Immature natural killer cell (primary cell): ENCODE data around the gene SULF2. TPM values are rescaled to one million over a fixed set of nuclear protein-coding genes. Genes with fewer than 3 reads are reported as not detected.

Experiments
- DNase-seq, 3 donors: peaks; one replicate each; pipeline ENCODE4 v3.0.0; 2022; ENCODE audit warnings: mixed read lengths in 1 of 3
- H3K27ac Mint-ChIP-seq, 6 donors: one replicate each; pipeline ENCODE4 v1.8.0; 2020; ENCODE audit warnings: mixed read lengths in 6 of 6, mild to moderate bottlenecking in 5 of 6, inconsistent platforms in 4 of 6, moderate library complexity in 3 of 6
- H3K27me3 Mint-ChIP-seq, 3 donors: one replicate each; pipeline ENCODE4 v1.8.0; 2020 to 2021; ENCODE audit warnings: low read depth in 3 of 3, mild to moderate bottlenecking in 3 of 3, mixed read lengths in 3 of 3, moderate library complexity in 3 of 3, inconsistent platforms in 1 of 3
- H3K36me3 Mint-ChIP-seq, 3 donors: one replicate each; pipeline ENCODE4 v1.8.0; 2020; ENCODE audit warnings: mixed read lengths in 3 of 3, inconsistent platforms in 2 of 3, mild to moderate bottlenecking in 2 of 3
- H3K4me1 Mint-ChIP-seq, 2 donors: one replicate each; pipeline ENCODE4 v1.8.0; 2020; ENCODE audit warnings: inconsistent platforms in 2 of 2, mild to moderate bottlenecking in 2 of 2, mixed read lengths in 2 of 2, moderate library complexity in 1 of 2
- H3K4me3 Mint-ChIP-seq, 5 donors: one replicate each; pipeline ENCODE4 v1.8.0; 2020; ENCODE audit warnings: mild to moderate bottlenecking in 5 of 5, mixed read lengths in 5 of 5, inconsistent platforms in 3 of 5, moderate library complexity in 3 of 5
- H3K9me3 Mint-ChIP-seq, 6 donors: one replicate each; pipeline ENCODE4 v1.8.0; 2020; ENCODE audit warnings: mild to moderate bottlenecking in 6 of 6, mixed read lengths in 6 of 6, inconsistent platforms in 4 of 6, moderate library complexity in 3 of 6
- polyA plus RNA-seq, 3 donors: library from polyadenylated mRNA; unstranded; fragments of 300-500 nt; fragmentation: Illumina TruSeq; gene quantifications; one replicate each; pipeline ENCODE4 v1.2.3, GENCODE V29; 2021

The SULF2 gene
- polyA plus RNA-seq, 3 donors from 2014 or later, result 1.3 to 3.7 (median 3.0) TPM

- Mint-ChIP-seq H3K4me3 (no peak overlapping the region), H3K27me3 (peaks cover 0 to 8% (median 3%) of the 10 kb centered on the region in 3 donors), H3K27ac (no peak overlapping the region), H3K36me3 (no peaks in the 10 kb centered on the region), H3K4me1 (no peaks in the 10 kb centered on the region), H3K9me3 (no peaks in the 10 kb centered on the region)
- DNase-seq, result no peak
These were observed 30.2 kb downstream of the SULF2 start for GRCh38 chr20:47754946-47755652.

- H3K4me3 Mint-ChIP-seq, result no peak overlapping the region
- H3K4me1 Mint-ChIP-seq, result no peaks in the 10 kb centered on the region
- DNase-seq, result no peak
- H3K27me3 Mint-ChIP-seq, result peaks cover 0 to 8% (median 0%) of the 10 kb centered on the region in 3 donors
- H3K9me3 Mint-ChIP-seq, result no peaks in the 10 kb centered on the region
- H3K36me3 Mint-ChIP-seq, result no peaks in the 10 kb centered on the region
- no peak overlapping the region for H3K27ac Mint-ChIP-seq
These were observed 30.9 kb downstream of the SULF2 start for GRCh38 chr20:47754388-47754715.

- Mint-ChIP-seq H3K4me1 (no peaks in the 10 kb centered on the region), H3K9me3 (no peaks in the 10 kb centered on the region), H3K36me3 (no peaks in the 10 kb centered on the region), H3K27me3 (peaks cover 0 to 4% (median 1%) of the 10 kb centered on the region in 3 donors), H3K4me3 (no peak overlapping the region), H3K27ac (no peak overlapping the region)
- DNase-seq, result no peak
These were observed 31.5 kb downstream of the SULF2 start for GRCh38 chr20:47753576-47754387.

GRCh38 chr20:47751449-47751848 lies 33.8 kb downstream of the SULF2 start:
- H3K27ac Mint-ChIP-seq, result no peak overlapping the region
- peaks cover 0 to 4% (median under 1%) of the 10 kb centered on the region in 3 donors for H3K27me3 Mint-ChIP-seq
- H3K9me3 Mint-ChIP-seq, result no peaks in the 10 kb centered on the region
- H3K4me1 Mint-ChIP-seq, result no peaks in the 10 kb centered on the region
- no peak overlapping the region for H3K4me3 Mint-ChIP-seq
- no peaks in the 10 kb centered on the region for H3K36me3 Mint-ChIP-seq
- DNase-seq, result no peak

- Mint-ChIP-seq H3K27ac (no peak overlapping the region), H3K4me3 (no peak overlapping the region), H3K9me3 (no peaks in the 10 kb centered on the region), H3K4me1 (no peaks in the 10 kb centered on the region), H3K36me3 (no peaks in the 10 kb centered on the region), H3K27me3 (peaks cover 0 to 4% (median 0%) of the 10 kb centered on the region in 3 donors)
- no peak for DNase-seq
These were observed 35.9 kb downstream of the SULF2 start for GRCh38 chr20:47749339-47749738.

- Mint-ChIP-seq H3K4me1 (no peaks in the 10 kb centered on the region), H3K9me3 (no peaks in the 10 kb centered on the region), H3K36me3 (no peaks in the 10 kb centered on the region), H3K27me3 (peaks cover 0 to 4% (median 0%) of the 10 kb centered on the region in 3 donors), H3K4me3 (no peak overlapping the region), H3K27ac (no peak overlapping the region)
- no peak for DNase-seq
These were observed 36.5 kb downstream of the SULF2 start for GRCh38 chr20:47748823-47749222.

- peaks cover 0 to 4% (median 2%) of the 10 kb centered on the region in 3 donors for H3K27me3 Mint-ChIP-seq
- no peaks in the 10 kb centered on the region for H3K9me3 Mint-ChIP-seq
- H3K4me1 Mint-ChIP-seq, result no peaks in the 10 kb centered on the region
- no peaks in the 10 kb centered on the region for H3K36me3 Mint-ChIP-seq
- DNase-seq, result no peak
- no peak overlapping the region for H3K27ac Mint-ChIP-seq
- H3K4me3 Mint-ChIP-seq, result no peak overlapping the region
These were observed 37.2 kb downstream of the SULF2 start for GRCh38 chr20:47748069-47748468.

- Mint-ChIP-seq H3K27me3 (peaks cover 0 to 4% (median 2%) of the 10 kb centered on the region in 3 donors), H3K36me3 (no peaks in the 10 kb centered on the region), H3K4me3 (no peak overlapping the region), H3K27ac (no peak overlapping the region), H3K4me1 (no peaks in the 10 kb centered on the region), H3K9me3 (no peaks in the 10 kb centered on the region)
- DNase-seq, result no peak
These were observed 37.6 kb downstream of the SULF2 start for GRCh38 chr20:47747669-47748031.

- Mint-ChIP-seq H3K27me3 (peaks cover 0 to 6% (median 2%) of the 10 kb centered on the region in 3 donors), H3K4me1 (no peaks in the 10 kb centered on the region), H3K27ac (no peak overlapping the region), H3K9me3 (no peaks in the 10 kb centered on the region), H3K4me3 (no peak overlapping the region), H3K36me3 (no peaks in the 10 kb centered on the region)
- no peak for DNase-seq
These were observed 40.5 kb downstream of the SULF2 start for GRCh38 chr20:47744803-47745202.

- no peak overlapping the region for H3K4me3 Mint-ChIP-seq
- no peaks in the 10 kb centered on the region for H3K36me3 Mint-ChIP-seq
- DNase-seq, result no peak
- H3K9me3 Mint-ChIP-seq, result no peaks in the 10 kb centered on the region
- H3K27me3 Mint-ChIP-seq, result peaks cover 0 to 4% (median 2%) of the 10 kb centered on the region in 3 donors
- no peak overlapping the region for H3K27ac Mint-ChIP-seq
- no peaks in the 10 kb centered on the region for H3K4me1 Mint-ChIP-seq
These were observed 41.6 kb downstream of the SULF2 start for GRCh38 chr20:47743671-47744070.

- Mint-ChIP-seq H3K4me3 (no peak overlapping the region), H3K27ac (no peak overlapping the region)
These were observed 43.3 kb downstream of the SULF2 start for GRCh38 chr20:47741669-47742608.

GRCh38 chr20:47740862-47741184 lies 44.5 kb downstream of the SULF2 start:
- Mint-ChIP-seq H3K27ac (no peak overlapping the region), H3K9me3 (no peaks in the 10 kb centered on the region)

More at GRCh38 chr20:47741669-47742608, 43.3 kb downstream of the SULF2 start:
- DNase-seq, result no peak
- no peaks in the 10 kb centered on the region for H3K4me1 Mint-ChIP-seq
- no peaks in the 10 kb centered on the region for H3K36me3 Mint-ChIP-seq
- H3K27me3 Mint-ChIP-seq, result peaks cover 0 to 2% (median 2%) of the 10 kb centered on the region in 3 donors
- H3K9me3 Mint-ChIP-seq, result no peaks in the 10 kb centered on the region

GRCh38 chr20:47740121-47740861 lies 45.0 kb downstream of the SULF2 start:
- DNase-seq, result no peak
- peaks cover 0 to 2% (median 2%) of the 10 kb centered on the region in 3 donors for H3K27me3 Mint-ChIP-seq
- H3K27ac Mint-ChIP-seq, result no peak overlapping the region
- no peak overlapping the region for H3K4me3 Mint-ChIP-seq
- no peaks in the 10 kb centered on the region for H3K36me3 Mint-ChIP-seq
- H3K4me1 Mint-ChIP-seq, result no peaks in the 10 kb centered on the region
- H3K9me3 Mint-ChIP-seq, result no peaks in the 10 kb centered on the region

More at GRCh38 chr20:47740862-47741184, 44.5 kb downstream of the SULF2 start:
- H3K4me1 Mint-ChIP-seq, result no peaks in the 10 kb centered on the region
- peaks cover 0 to 2% (median 2%) of the 10 kb centered on the region in 3 donors for H3K27me3 Mint-ChIP-seq
- peak in 1 of 3 donors; percentile 11 for DNase-seq
- H3K4me3 Mint-ChIP-seq, result no peak overlapping the region
- no peaks in the 10 kb centered on the region for H3K36me3 Mint-ChIP-seq
